K562 (cell line): ENCODE results near the gene PTPN14. TPM values are rescaled to one million over a fixed set of nuclear protein-coding genes. Genes with fewer than 3 reads are reported as not detected.
A peak's percentile ranks its signal among the peaks of the same experiment; 100 is the strongest.

ENCODE experiments used
- ATAC-seq: fragments of 200-7000 bp; cut with Tn5 transposase; 3 replicates; pipeline ENCODE4 v1.9.1; 2020; ENCODE audit warnings: moderate library complexity
- BruUV-seq: library from RNA; stranded (reverse); fragments of 400-500 nt; replicated peaks from 2 replicates; lab custom pipeline; 2021; lab: Mats Ljungman, UMichigan
- CTCF ChIA-PET: fragments of 300-600 bp; formaldehyde crosslinking; extraction: SDS; loops from one replicate; lab custom pipeline; 2021; ENCODE audit warnings: low intra/inter-chr PET ratio; lab: Yijun Ruan, JAX
- POLR2A ChIA-PET: fragments of 300-600, 350-650 bp; sonication (Branson Sonifier 250); formaldehyde crosslinking; extraction: SDS; loops from one replicate; lab custom pipeline; 2021; ENCODE audit warnings: antibody characterized with exemption, inconsistent platforms; lab: Yijun Ruan, JAX
- DNase-seq, 4 experiments: peaks; one replicate each; pipeline versions ENCODE4 v3.0.0 to v3.0.0-alpha.2; 2011 to 2018; ENCODE audit warnings: low spot score in 3 of 4, mixed read lengths in 3 of 4; ENCODE audit errors: extremely low read depth in 1 of 4
- FAIRE-seq: peaks from 2 replicates; lab custom pipeline; 2011; peaks lifted over from hg19 to GRCh38; lab: Jason Lieb, UNC
- H2AFZ ChIP-seq: 2 replicates; pipeline ENCODE4 v1.6.0; 2011; ENCODE audit warnings: low read depth, low read length, control low read depth, inconsistent platforms
- H3K27ac ChIP-seq: fragments of 200-600 bp; 3 replicates; pipeline ENCODE4 v1.8.0; 2011; ENCODE audit warnings: low read depth, mild to moderate bottlenecking, control low read depth, inconsistent platforms, low read length, moderate library complexity, mixed read lengths; ENCODE audit errors: extremely low read depth
- H3K27me3 ChIP-seq, 2 experiments: fragments of 300-600 bp in 1 of 2; 2 replicates in 1 of 2; 3 replicates in 1 of 2; pipeline versions ENCODE4 v1.6.0 to v1.8.0; 2011; ENCODE audit warnings: inconsistent platforms in 2 of 2, low read length in 2 of 2, mild to moderate bottlenecking in 1 of 2, mixed read lengths in 1 of 2, moderate library complexity in 1 of 2; ENCODE audit not compliant: control insufficient read depth in 2 of 2, insufficient read depth in 2 of 2
- H3K36me3 ChIP-seq: fragments of 300-600 bp; 3 replicates; pipeline ENCODE4 v1.8.0; 2011; ENCODE audit warnings: mild to moderate bottlenecking, low read length, inconsistent platforms; ENCODE audit not compliant: control insufficient read depth, insufficient read depth
- H3K4me1 ChIP-seq, 2 experiments: fragments of 200-600 bp in 1 of 2; replicated peaks in 1 of 2; 2 replicates in 1 of 2; 3 replicates in 1 of 2; pipeline versions ENCODE4 v1.5.1 to v1.8.0; 2011; ENCODE audit warnings: inconsistent platforms in 2 of 2, low read length in 2 of 2, mild to moderate bottlenecking in 1 of 2, mixed read lengths in 1 of 2, moderate library complexity in 1 of 2; ENCODE audit not compliant: control insufficient read depth in 2 of 2, insufficient read depth in 2 of 2
- H3K4me2 ChIP-seq: 2 replicates; pipeline ENCODE4 v1.6.1; 2011; ENCODE audit warnings: low read length, control low read depth, inconsistent platforms, mixed read lengths; ENCODE audit not compliant: insufficient read depth
- H3K4me3 ChIP-seq: fragments of 200-600 bp; sonication (generic), shearing (Covaris generic); 2 replicates; pipeline ENCODE4 v1.5.1; 2016; ENCODE audit warnings: control low read depth, inconsistent platforms
- H3K79me2 ChIP-seq: fragments of 200-600 bp; 3 replicates; pipeline ENCODE4 v1.8.0; 2011; ENCODE audit warnings: low read length, inconsistent platforms; ENCODE audit not compliant: control insufficient read depth, insufficient read depth
- H3K9ac ChIP-seq, 2 experiments: 2 replicates each; pipeline versions ENCODE4 v1.6.0 to v1.6.1; 2011; ENCODE audit warnings: low read depth in 2 of 2, low read length in 2 of 2, control low read depth in 1 of 2, inconsistent platforms in 1 of 2, mild to moderate bottlenecking in 1 of 2, mixed read lengths in 1 of 2; ENCODE audit not compliant: insufficient read depth in 1 of 2
- H3K9me1 ChIP-seq: one replicate; pipeline ENCODE4 v1.6.0; 2011; ENCODE audit warnings: inconsistent platforms, mild to moderate bottlenecking, low read length, moderate library complexity; ENCODE audit not compliant: control insufficient read depth, insufficient read depth
- H3K9me3 ChIP-seq: replicated peaks from 2 replicates; pipeline ENCODE4 v1.5.1; 2011; ENCODE audit warnings: low read depth, low read length, inconsistent platforms; ENCODE audit not compliant: control insufficient read depth, insufficient read depth
- H4K20me1 ChIP-seq: replicated peaks from 2 replicates; pipeline ENCODE4 v1.6.1; 2011; ENCODE audit warnings: low read length, inconsistent platforms, mixed read lengths; ENCODE audit not compliant: control insufficient read depth, insufficient read depth
- FUS ChIP-seq: fragments of 200-400 bp; formaldehyde crosslinking; optimal IDR thresholded peaks from 2 replicates; pipeline ENCODE3; 2017; ENCODE audit warnings: low read depth, low read length
- KAT8 ChIP-seq: fragments of 450-650 bp; IDR thresholded peaks from 2 replicates; pipeline ENCODE4 v1.6.1; 2016; ENCODE audit warnings: low read depth, mild to moderate bottlenecking
- MAFF ChIP-seq: IDR thresholded peaks from 2 replicates; pipeline ENCODE4 v1.6.1; 2012; ENCODE audit warnings: low read length, improper control_type of control experiment
- MAFG ChIP-seq: fragments of 450-650 bp; conservative IDR thresholded peaks from 2 replicates; pipeline ENCODE4 v1.6.1; 2016; ENCODE audit warnings: missing genetic modification characterization, missing compliant biosample characterization
- MAFK ChIP-seq: IDR thresholded peaks from 2 replicates; pipeline ENCODE4 v1.6.1; 2011; ENCODE audit warnings: low read length, improper control_type of control experiment
- MCM3 ChIP-seq: fragments of 450-650 bp; IDR thresholded peaks from 2 replicates; pipeline ENCODE4 v1.6.1; 2016
- PHTF2 ChIP-seq: fragments of 250-450 bp; sonication (Bioruptor Pico); IDR thresholded peaks from 2 replicates; pipeline ENCODE4 v1.5.0; 2021; ENCODE audit warnings: mild to moderate bottlenecking
- SMARCC2 ChIP-seq: fragments of 450-650 bp; IDR thresholded peaks from 2 replicates; pipeline ENCODE4 v1.6.1; 2017; ENCODE audit warnings: antibody characterized with exemption, moderate library complexity, mild to moderate bottlenecking, low read depth
- ZKSCAN3 ChIP-seq: fragments of 250-450 bp; sonication (Bioruptor Pico); IDR thresholded peaks from 2 replicates; pipeline ENCODE4 v1.4.0; 2020
- ZNF561 ChIP-seq: fragments of 450-650 bp; formaldehyde crosslinking; conservative IDR thresholded peaks from 2 replicates; pipeline ENCODE4 v1.4.0; 2020; ENCODE audit warnings: mild to moderate bottlenecking, moderate library complexity
- ZNF583 ChIP-seq: fragments of 250-450 bp; sonication (Bioruptor Pico); IDR thresholded peaks from 2 replicates; pipeline ENCODE4 v1.4.0; 2020
- ZNF79 ChIP-seq: fragments of 250-450 bp; sonication (Bioruptor Pico); IDR thresholded peaks from 2 replicates; pipeline ENCODE4 v1.4.0; 2020; ENCODE audit warnings: low read depth, mild to moderate bottlenecking, moderate library complexity
- WGBS: fragments of 100-300 bp; shearing (Covaris generic); methylation state at CpG from one replicate; pipeline ENCODE4 v1.1.6; 2016; ENCODE audit warnings: low coverage, mixed read lengths; ENCODE audit not compliant: insufficient coverage; ENCODE audit errors: missing lambda C conversion rate; 5-methylcytosine and 5-hydroxymethylcytosine counted together
- in situ Hi-C: fragments of 300-500 bp; cut with MboI; formaldehyde crosslinking; loops from 4 replicates; pipeline ENCODE4 v1.15.0; 2018; ENCODE audit warnings: inconsistent platforms, mixed read lengths
- intact Hi-C: fragments of 100-400 bp; cut with micrococcal nuclease; formaldehyde crosslinking; loops from 2 replicates; pipeline ENCODE4 v1.14.2; 2022
- polyA plus RNA-seq, 8 experiments: library from polyadenylated mRNA; depleted of rRNA in 4 of 8; stranded (reverse) in 5 of 8; unstranded in 3 of 8; fragments of >200 nt; fragmentation: Nextera tagmentation in 2 of 8; fragmentation: Illumina TruSeq in 1 of 8; extraction: Ambion mirVana in 2 of 8; extraction: Trizol in 1 of 8; gene quantifications; 2 replicates each; pipeline versions ENCODE4 v1.2.1 to v1.2.3, GENCODE V29; 2011 to 2014; ENCODE audit warnings: inconsistent platforms in 1 of 8, missing spikeins in 1 of 8
- total RNA-seq, 7 experiments: library from RNA; depleted of rRNA in 6 of 7; stranded (reverse); fragments of >200 nt in 6 of 7; fragmentation: Illumina TruSeq in 2 of 7; extraction: Trizol in 2 of 7; gene quantifications; 2 replicates each; pipeline versions ENCODE4 v1.2.1 to v1.2.3, GENCODE V29; 2011 to 2021; ENCODE audit warnings: low replicate concordance in 1 of 7
- TF ChIP-seq, protein P1 (sequence below): sonication (generic); formaldehyde crosslinking; IDR thresholded peaks from 2 replicates; pipeline ENCODE4 v1.8.1; 2022; ENCODE audit warnings: missing genetic modification reagents
- TF ChIP-seq, protein P2 (sequence below), 2 experiments: fragments of 450-650 bp in 1 of 2; sonication (generic) in 1 of 2; formaldehyde crosslinking in 1 of 2; IDR thresholded peaks in 1 of 2; conservative IDR thresholded peaks in 1 of 2; 2 replicates each; pipeline versions ENCODE4 v1.6.1 to v1.8.1; 2016 to 2023; ENCODE audit warnings: mild to moderate bottlenecking in 2 of 2, moderate library complexity in 2 of 2, inconsistent platforms in 1 of 2, missing genetic modification reagents in 1 of 2
- TF ChIP-seq, protein P3 (sequence below), 2 experiments: IDR thresholded peaks in 1 of 2; conservative IDR thresholded peaks in 1 of 2; 2 replicates each; pipeline ENCODE4 v1.6.1; 2016; ENCODE audit warnings: low read depth in 2 of 2, mild to moderate bottlenecking in 1 of 2, missing compliant biosample characterization in 1 of 2, missing genetic modification characterization in 1 of 2, moderate library complexity in 1 of 2

PTPN14 gene
- total and polyA plus RNA-seq, 9 of the 15 experiments (the other 6 are each of a cell fraction or from before 2014, with no cell fraction given): 0.01 to 0.29 (median 0.04) TPM; not detected in 6

DNA sequence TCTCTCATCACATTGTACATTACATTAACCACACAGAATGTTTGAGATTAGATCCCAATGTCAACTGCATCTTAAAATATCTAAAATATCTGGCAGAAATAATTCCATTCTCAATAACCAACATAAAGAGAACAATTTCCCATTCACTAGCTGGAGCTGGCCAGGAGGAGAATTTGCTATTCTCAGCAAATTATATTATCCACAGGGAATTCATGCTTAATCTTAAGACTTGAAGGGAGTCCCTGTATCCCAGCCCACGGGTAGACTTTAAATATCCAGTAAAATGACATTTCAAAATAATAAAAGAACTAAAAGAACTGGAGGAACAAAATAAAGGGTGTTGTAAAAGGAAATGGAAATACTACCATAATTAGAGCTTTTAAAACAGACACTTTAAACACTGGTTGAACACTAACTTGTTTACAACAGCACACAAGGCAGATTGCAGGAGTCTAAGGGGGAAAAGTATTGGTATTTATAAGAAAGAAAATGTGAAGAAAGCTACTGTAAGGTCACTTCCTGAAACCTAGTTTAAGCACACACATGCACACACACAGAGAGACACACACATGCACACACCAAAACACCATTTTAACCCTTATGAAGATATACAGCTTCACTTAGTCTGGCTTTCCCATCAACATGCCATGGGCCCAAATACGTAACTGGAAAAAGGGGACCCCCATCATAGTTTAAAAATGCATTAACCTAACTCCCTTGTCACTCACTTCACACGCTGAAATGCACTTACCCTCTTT, 107.0 kb downstream of the PTPN14 start:
- BruUV-seq: no TSS peak
- TF ChIP-seq KAT8: no peak
- no peak for TF ChIP-seq SMARCC2
- TF ChIP-seq, protein P1, sequence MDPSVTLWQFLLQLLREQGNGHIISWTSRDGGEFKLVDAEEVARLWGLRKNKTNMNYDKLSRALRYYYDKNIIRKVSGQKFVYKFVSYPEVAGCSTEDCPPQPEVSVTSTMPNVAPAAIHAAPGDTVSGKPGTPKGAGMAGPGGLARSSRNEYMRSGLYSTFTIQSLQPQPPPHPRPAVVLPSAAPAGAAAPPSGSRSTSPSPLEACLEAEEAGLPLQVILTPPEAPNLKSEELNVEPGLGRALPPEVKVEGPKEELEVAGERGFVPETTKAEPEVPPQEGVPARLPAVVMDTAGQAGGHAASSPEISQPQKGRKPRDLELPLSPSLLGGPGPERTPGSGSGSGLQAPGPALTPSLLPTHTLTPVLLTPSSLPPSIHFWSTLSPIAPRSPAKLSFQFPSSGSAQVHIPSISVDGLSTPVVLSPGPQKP (CRISPR knock-in tag): no peak
- TF ChIP-seq FUS: no peak
- peak; percentile 40 for TF ChIP-seq MAFF
- no peak for TF ChIP-seq ZKSCAN3 (CRISPR knock-in tag)
- no peak for TF ChIP-seq PHTF2 (CRISPR knock-in tag)
- no peak for TF ChIP-seq ZNF79 (CRISPR knock-in tag)
- TF ChIP-seq MAFK: 0 out of 2 replicates have a peak, but pooled peaks have one; percentile 26
- TF ChIP-seq MCM3: no peak
- TF ChIP-seq, protein P2, sequence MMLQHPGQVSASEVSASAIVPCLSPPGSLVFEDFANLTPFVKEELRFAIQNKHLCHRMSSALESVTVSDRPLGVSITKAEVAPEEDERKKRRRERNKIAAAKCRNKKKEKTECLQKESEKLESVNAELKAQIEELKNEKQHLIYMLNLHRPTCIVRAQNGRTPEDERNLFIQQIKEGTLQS (IDR thresholded peaks at IDR 0.05): no peak
- TF ChIP-seq, protein P2 (CRISPR knock-in tag; conservative IDR thresholded peaks at IDR 0.05): no peak
- TF ChIP-seq ZNF583 (CRISPR knock-in tag): no peak
- TF ChIP-seq MAFG: peak; percentile 27; the same call in 1 of the 2 replicates
- no peak for TF ChIP-seq ZNF561 (CRISPR knock-in tag)
- TF ChIP-seq, protein P3, sequence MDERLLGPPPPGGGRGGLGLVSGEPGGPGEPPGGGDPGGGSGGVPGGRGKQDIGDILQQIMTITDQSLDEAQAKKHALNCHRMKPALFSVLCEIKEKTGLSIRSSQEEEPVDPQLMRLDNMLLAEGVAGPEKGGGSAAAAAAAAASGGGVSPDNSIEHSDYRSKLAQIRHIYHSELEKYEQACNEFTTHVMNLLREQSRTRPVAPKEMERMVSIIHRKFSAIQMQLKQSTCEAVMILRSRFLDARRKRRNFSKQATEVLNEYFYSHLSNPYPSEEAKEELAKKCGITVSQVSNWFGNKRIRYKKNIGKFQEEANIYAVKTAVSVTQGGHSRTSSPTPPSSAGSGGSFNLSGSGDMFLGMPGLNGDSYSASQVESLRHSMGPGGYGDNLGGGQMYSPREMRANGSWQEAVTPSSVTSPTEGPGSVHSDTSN (CRISPR knock-in tag; IDR thresholded peaks at IDR 0.05; ENCODE audit: low read depth): no peak
- TF ChIP-seq, protein P3 (tag; conservative IDR thresholded peaks at IDR 0.05; ENCODE audit: low read depth): no peak

More for the DNA sequence above, 107.0 kb downstream of the PTPN14 start:
- H3K9ac ChIP-seq: no peak overlapping the region
- no peak overlapping the region for H2AFZ ChIP-seq
- no peak for ATAC-seq
- H3K79me2 ChIP-seq: no peaks in the 10 kb centered on the region
- H3K36me3 ChIP-seq: no peaks in the 10 kb centered on the region
- no peak overlapping the region for H3K4me3 ChIP-seq
- 2% methylated on average over 3 of the region's 3 CpGs for WGBS
- ChIA-PET POLR2A (interaction anchor here (0.5 kb wide), 1 partner anchor 50 kb away, joined by 3 read pairs; no protein-coding TSS in a partner anchor), CTCF (no interaction called here)
- FAIRE-seq: no peak
- no peaks in the 10 kb centered on the region for H4K20me1 ChIP-seq
- no peak for DNase-seq
- in situ Hi-C loops: no loop called here
- H3K27me3 ChIP-seq: peaks cover 4 to 12% of the 10 kb centered on the region in 2 experiments; a peak in 3 of 5 replicates
- no peaks in the 10 kb centered on the region for H3K9me3 ChIP-seq
- no peak overlapping the region for H3K27ac ChIP-seq
- intact Hi-C loops: no loop called here
- H3K4me1 ChIP-seq: no peaks in the 10 kb centered on the region
- H3K9me1 ChIP-seq: no peaks in the 10 kb centered on the region
- no peak overlapping the region for H3K4me2 ChIP-seq
